Cerebellar nuclear complex (tissue), 1 donor: ENCODE measurements around the gene CSMD2.

Experiments used
- DNase-seq, 2 experiments: peaks; one replicate each; lab custom pipeline; 2025; lab: John Stamatoyannopoulos, UW

Gene CSMD2

GRCh38 chr1:33716976-33717688, 447.9 kb downstream of the CSMD2 start:
- DNase-seq = no peak

- no peak for DNase-seq
These were observed 449.7 kb downstream of the CSMD2 start for GRCh38 chr1:33715195-33715811.

- no peak for DNase-seq
These were observed 450.6 kb downstream of the CSMD2 start for GRCh38 chr1:33714421-33714820.

- no peak for DNase-seq
These were observed 451.8 kb downstream of the CSMD2 start for GRCh38 chr1:33713058-33713877.

- DNase-seq = no peak
These were observed 452.8 kb downstream of the CSMD2 start for GRCh38 chr1:33712186-33712585.

GRCh38 chr1:33711511-33711910, 453.5 kb downstream of the CSMD2 start:
- no peak for DNase-seq

- DNase-seq = no peak
These were observed 454.1 kb downstream of the CSMD2 start for GRCh38 chr1:33710967-33711366.

GRCh38 chr1:33709783-33710718, 455.0 kb downstream of the CSMD2 start:
- DNase-seq = no peak

GRCh38 chr1:33709174-33709782, 455.8 kb downstream of the CSMD2 start:
- no peak for DNase-seq

- DNase-seq = no peak
These were observed 458.3 kb downstream of the CSMD2 start for GRCh38 chr1:33706634-33707255.

- no peak for DNase-seq
These were observed 461.6 kb downstream of the CSMD2 start for GRCh38 chr1:33703464-33703863.

GRCh38 chr1:33698361-33699035, 466.5 kb downstream of the CSMD2 start:
- no peak for DNase-seq

GRCh38 chr1:33697816-33698215, 467.2 kb downstream of the CSMD2 start:
- no peak for DNase-seq

- no peak for DNase-seq
These were observed 468.1 kb downstream of the CSMD2 start for GRCh38 chr1:33696962-33697361.

GRCh38 chr1:33696311-33696710, 468.7 kb downstream of the CSMD2 start:
- DNase-seq = no peak

GRCh38 chr1:33692206-33693188, 472.5 kb downstream of the CSMD2 start:
- no peak for DNase-seq

- DNase-seq = no peak
These were observed 478.0 kb downstream of the CSMD2 start for GRCh38 chr1:33687000-33687399.

GRCh38 chr1:33686551-33686950, 478.5 kb downstream of the CSMD2 start:
- DNase-seq = no peak

- no peak for DNase-seq
These were observed 479.8 kb downstream of the CSMD2 start for GRCh38 chr1:33685256-33685655.
